NK-92 (cell line): ENCODE results near the gene PDIA5.

Experiments used
- DNase-seq: peaks from one replicate; lab custom pipeline; 2025; ENCODE audit not compliant: unreplicated experiment; lab: John Stamatoyannopoulos, UW

Gene PDIA5

DNA sequence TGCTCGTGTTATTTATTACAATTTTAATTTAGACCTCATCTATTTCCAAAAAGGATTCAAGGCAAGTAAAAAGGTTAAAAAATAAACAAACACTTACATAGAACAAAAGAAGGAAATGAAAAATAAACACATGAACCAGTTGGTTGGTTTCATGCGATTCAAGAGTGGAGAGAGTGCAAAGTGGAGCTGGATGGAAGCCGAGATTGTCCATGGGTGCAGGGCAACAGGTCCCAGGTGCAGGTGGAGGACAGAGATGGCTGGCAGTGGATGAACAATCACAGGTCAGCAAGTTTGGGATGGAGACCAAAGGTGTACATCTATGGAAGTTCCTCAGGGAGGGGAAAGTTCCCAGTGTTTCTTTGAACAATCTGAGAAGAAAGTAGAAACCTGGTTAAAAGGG, 27.6 kb upstream of the PDIA5 start:
- no peak for DNase-seq

DNA sequence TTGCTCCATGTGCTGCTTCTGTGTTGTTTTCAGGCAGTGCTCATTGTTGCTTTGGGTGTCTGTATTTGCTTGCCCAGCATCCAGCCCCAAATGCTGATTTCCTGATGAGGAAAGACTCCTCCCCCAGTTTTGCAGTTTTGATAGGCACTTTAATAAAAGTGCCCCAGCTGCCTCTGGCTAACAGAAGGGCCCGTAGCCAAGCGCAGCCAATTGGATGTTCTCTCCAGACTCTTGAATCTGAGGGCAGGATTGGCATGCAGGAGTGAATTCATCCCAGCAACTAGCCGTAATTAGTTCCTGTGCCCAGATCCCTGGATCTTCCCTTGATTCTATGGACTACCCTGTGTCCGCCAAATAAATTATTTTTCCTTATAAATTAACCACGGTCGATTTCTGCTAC, 24.4 kb upstream of the PDIA5 start:
- no peak for DNase-seq

DNA sequence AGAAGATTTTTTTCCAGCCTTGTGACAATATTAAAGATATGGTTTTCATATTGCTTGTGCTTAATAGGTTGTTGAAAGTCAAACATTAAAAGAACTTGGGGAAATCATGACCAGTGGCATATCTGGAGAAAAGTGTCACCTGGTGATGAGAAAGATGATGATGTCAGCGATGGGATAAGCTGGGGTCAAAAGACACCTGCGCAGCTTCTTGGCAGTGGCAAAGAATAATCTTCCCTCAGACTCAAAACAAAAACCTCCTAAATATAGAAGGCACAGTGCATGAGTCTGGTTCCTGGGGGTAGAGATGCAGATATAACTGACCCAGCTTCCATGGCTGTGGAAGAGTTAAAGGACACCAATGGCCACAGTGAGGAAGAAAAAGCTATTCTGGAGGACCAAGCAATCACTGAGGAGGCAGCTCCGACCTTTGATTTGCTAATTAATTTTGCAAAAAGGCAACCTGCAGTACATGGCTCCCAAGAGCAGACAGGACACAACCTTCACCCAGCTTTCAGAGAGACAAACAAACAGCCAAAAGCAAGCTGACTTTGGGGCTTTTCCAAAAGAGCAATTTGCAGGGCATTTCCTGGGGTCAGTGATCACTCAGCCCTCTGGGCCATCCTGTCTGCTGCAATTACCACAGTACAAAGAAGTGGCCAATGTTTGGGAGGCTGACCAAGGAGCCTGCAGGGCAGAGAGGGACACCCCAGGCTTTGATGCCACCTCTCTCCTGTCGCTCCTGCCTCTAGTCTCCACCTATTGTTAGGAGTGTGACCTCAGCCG, 21.7 kb upstream of the PDIA5 start:
- no peak for DNase-seq

DNA sequence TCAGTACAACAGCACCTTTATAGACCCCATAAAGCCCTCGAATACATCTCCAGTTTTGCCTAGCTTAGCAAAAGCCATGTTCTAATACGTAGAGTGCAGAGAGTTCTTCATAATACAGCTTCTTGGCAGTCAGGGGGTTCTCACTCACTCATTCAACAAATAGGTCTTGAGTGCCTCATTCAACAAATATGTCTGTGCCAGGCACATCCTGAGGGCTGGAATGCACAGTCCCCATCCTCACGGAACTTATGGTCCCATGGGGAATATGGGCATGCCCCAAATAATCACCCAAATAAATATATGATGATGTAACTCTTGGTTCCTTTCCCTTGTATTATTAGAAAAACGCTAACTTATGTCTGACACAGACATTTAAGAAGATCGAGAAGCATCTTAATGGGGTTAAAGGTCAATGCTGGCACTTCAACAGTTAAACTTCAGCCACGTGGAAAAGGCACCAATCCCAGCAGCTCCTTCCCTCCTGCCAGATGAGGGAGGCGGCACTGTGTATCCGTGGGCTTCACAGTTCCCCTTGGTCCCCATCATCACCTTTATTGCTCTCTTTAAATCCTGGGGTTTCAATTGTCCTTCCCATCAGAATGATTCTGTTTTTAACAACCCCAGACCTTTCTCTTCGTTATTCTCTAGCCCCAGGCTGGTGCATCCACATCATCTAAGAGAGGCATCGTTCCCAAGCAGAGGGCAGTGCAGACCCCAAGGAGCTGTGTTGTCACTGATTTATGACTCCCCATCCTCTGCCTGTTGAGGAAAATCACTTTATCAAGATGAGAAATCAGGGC, 20.4 kb upstream of the PDIA5 start:
- no peak for DNase-seq

DNA sequence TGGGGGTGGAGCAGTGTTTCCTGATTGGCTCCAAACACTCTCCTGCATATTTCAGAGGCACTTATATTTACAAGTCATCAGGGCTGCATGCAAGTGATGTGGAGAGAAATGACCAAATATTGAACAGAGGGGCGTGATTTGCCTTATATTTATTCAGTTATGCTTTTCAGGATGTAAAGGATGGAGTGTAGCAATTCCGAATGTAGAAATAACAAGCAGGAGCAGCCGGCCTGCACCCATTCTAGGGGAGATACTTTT, 19.8 kb upstream of the PDIA5 start:
- no peak for DNase-seq

DNA sequence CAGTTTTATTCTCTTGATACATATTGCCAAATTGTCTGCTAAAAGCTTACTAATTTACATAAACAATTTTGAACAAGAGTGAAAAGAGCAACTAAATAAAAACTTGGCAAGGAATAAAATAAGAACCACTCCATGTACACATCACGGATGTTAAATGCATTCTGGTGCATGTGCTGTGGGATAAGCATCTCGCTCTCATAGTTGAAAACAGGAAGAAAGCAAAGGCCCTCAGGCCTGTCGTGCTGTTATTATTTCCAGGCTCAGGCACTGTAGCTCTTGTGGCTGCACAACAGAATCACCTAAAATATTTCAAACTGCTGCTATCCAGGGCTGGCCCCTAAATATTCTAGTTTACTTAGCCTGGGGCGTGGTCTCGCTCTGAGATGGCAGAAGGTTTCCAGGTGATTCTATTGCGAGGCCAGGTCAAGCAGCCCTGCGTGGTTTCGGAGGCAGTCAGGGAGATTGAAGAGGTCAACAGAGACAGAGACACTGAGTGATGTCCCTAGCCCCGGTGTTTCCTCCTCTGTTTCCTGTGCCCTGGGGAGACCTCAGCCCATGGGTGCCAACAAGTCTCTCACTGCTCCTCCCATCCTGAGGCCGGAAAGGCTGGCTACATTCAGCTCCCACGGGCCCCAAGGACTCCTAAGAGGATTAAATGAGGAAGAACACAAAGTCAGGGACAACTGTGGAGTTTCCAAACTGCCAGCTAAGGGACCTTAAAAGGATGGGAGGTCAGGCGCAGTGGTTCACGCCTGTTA, 18.2 kb upstream of the PDIA5 start:
- DNase-seq: no peak

DNA sequence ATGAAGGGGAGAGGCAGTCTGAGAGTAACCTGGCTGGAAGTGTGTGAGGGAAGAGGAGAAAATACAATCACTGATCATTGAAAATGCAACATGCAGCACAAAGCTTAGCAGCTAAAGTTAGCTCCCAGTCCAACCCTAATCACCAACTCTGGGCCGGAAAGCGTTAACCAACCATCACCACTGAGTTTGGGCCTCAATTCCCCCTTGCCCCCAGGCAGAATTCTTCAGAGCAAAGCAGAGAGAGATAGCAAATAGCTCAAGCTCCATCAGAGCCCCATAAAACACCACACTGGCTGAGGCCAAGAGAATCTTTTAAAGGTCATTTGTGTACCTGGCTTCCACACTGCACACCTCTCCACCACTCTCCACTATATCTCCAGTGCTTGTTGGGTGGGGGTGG, 16.2 kb upstream of the PDIA5 start:
- DNase-seq: no peak

DNA sequence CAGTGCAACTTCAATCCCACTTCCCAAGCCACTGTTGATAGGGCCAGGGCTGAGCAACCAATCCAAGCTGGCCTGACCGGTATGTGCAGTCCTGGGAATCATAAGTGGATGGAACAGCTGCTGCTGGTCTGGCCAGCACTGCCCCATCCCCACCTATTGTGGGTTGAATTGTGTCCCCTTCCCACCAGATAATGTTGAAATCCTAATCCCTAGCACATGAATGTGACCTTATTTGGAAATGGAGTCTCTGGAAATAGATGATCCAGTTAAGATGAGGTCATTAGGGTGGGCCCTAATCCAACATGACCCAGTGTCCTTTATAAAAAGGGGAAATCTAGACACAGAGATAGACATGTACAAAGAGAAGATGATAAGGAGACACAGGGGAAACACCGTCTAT, 13.7 kb upstream of the PDIA5 start:
- no peak for DNase-seq

DNA sequence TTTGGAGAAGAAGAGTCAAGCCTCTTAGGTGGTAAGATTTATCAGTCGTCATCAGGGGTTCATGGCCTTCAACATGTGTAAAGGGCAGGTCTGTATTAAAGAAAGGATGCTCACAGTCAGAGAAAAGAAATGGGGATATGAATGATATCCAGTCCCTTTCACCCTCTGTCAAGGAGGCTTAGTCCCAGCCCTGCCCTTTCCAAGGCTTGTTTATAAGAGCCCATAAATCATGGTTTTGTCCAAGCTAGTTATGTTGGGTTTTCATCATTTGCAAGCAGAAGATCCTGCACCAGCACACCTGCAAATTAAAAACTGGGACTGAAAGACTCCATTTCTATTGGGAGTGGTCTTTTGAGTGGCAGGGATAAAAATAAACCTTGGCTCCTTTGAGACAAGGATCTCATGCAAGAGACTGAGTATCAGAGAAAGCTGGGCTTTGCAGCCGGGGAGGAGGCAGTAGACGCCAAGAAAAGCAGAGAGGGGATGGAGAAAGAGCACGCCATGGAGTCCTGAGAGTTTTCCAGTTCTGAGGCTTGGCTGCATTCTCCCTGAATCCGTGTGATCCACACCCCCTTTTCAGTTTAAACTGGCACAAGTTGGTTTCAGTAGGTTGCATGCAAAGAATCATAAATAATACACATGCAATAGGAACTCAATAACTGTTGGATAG, 12.6 kb upstream of the PDIA5 start:
- no peak for DNase-seq

DNA sequence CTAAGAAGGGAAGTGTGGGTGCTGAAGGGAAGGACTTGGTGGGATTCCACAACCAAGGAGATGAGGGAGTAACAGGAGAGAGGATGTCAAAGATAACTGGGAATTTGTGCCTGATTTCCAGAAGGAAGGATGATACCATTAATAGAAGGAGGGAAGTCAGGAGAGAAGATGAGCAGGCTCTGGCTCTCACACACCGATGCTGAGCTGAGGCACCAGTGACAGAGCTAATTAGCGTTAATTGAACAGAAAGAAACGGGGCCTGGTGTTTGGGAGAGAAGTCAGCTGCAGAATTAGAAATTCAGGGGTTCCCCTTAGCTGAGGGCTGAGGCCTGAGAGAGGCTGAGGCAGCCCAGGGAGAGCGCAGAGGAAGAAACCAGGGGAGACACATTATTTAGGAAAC, 11.9 kb upstream of the PDIA5 start:
- no peak for DNase-seq

DNA sequence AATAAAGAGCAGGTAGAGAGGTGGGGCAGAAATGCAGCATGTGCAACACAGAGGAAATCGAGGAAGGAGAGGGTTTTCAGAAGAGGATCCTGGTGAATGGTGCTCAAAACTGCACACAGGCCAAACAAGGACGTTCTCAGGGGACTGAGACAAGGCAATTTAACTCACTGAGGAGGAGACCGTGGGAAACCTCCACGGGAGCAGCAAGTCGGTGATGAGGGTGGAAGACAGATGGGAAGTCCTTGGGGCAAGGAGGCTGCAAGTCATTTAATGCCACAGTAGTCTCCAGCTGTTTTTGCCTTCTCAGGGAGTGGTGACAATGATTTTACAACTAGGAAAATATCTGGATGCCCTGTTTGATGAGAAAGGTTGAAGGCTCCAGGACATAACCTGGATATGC, 11.5 kb upstream of the PDIA5 start:
- no peak for DNase-seq

DNA sequence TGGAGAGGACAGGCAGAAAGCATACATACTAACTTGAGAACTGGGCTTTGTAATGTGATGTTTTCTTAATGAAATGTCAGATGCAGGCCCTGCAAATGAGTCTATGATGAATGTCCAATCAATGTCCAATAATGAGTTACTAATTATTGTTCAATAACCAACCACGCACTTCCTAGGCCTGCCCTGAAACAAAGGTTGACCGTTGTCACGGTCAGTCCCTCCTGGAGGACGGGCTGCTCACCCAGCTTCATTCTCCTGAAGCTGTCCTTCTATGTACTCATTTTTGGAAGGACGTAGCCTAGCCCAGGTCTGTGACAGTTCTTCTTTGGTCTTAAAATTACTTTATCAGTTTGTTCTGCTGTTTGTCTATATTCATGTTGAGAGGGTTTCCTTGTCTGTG, 8.3 kb upstream of the PDIA5 start:
- DNase-seq: no peak

DNA sequence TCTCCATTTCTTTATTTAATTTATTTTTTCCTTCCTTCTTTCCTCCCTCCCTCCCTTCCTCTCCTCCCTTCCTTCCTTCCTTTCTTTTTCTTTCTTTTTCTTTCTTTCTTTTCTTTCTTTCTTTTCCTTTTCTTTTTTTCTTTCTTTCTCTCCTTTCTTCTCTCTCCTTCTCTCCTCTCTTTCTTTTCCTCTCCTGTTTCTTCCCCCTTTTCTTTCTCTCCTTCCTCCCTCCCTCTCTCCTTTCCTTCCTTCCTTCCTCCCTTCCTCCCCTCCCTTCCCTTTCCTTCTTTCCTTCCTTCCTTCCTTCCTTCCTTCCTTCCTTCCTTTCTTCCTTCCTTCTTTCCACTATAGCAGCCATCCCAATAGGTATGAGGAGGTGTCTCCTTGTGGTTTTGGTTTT, 6.8 kb upstream of the PDIA5 start:
- DNase-seq: no peak

DNA sequence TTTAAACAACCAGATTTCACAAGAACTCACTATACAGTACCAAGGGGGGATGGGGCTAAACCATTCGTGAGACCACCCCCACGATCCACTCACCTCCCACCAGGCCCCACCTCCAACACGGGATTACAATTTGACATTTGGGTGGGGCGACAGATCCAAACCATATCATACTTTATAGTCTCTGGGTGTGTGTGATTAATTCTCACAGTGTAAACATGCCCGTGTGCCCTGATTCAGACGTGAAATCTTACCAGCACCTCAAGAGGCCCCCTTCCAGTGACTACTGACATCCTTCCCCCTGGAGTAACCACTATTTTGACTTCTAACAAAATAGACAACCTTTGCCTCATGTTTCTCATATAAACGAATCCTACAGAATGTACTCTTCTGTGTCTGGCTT, 5.0 kb upstream of the PDIA5 start:
- no peak for DNase-seq

DNA sequence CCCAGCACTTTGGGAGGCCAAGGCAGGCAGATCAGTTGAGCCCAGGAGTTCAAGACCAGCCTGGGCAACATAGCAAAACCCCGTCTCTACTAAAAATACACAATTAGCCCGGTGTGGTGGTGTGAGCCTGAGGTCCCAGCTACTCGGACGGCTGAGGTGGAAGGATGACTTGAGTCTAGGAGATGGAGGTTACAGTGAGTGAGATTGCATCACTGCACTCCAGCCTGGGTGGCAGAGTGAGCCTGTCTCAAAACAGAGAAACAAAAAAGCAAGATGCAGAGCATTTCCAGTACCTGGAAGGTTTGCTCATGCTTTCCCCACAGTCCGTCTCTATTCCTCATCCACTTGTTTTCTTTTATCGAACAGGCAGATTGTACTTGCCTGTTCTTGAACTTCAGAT, 3.8 kb upstream of the PDIA5 start:
- no peak for DNase-seq

DNA sequence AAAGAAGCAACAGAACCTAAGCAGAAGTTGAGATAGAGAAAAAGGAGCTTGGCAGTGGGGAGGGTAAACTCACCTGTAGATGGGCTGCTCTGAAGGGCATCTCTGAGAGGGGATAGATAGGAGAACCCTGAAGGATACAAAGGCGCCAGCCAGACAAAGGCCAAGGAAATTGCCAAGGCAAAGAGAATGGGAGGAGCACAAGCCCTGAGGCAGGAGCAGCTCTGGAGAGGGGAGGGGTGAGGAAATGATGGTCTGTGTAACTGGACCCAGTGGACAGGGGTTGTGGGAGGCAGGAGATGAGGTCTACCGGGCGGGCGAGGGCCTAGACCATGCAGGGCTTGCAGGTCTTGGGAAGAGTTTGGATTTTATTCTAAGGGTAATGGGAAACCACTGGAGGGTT, 2.3 kb upstream of the PDIA5 start:
- no peak for DNase-seq

DNA sequence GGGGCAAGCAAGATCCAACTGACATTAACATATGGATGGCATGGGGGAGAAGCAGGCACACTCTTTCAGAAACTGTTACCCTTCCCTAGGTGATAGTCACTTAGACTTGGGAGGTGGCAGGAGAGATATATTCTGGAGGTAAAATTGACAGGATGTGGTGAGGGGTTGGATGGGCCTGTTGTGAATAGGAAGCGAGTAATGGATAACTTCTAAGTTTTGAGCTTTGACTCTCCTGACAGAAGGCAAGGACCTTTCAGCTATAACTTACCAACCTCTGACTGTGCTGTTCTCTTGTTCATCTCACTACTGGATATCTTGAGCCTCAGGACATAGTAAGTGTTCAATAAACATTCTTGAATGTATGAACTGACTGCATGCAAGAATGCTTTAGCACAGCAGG, 1.9 kb upstream of the PDIA5 start:
- DNase-seq: no peak

DNA sequence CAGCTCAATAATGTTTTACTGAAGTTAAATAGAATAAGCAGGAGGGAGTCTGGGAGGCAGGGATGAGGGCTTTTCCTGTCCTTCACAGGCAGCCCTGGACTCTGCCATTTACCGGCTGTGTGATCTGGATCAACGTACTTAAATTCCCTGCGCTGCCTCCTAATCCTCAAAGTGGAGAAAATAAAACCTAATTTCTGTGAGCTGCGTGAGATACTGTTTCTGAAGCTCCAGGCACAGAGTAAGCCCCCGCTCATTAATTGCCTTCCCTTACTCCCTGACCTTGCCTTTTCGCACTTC, 278 bp upstream of the PDIA5 start:
- no peak for DNase-seq

DNA sequence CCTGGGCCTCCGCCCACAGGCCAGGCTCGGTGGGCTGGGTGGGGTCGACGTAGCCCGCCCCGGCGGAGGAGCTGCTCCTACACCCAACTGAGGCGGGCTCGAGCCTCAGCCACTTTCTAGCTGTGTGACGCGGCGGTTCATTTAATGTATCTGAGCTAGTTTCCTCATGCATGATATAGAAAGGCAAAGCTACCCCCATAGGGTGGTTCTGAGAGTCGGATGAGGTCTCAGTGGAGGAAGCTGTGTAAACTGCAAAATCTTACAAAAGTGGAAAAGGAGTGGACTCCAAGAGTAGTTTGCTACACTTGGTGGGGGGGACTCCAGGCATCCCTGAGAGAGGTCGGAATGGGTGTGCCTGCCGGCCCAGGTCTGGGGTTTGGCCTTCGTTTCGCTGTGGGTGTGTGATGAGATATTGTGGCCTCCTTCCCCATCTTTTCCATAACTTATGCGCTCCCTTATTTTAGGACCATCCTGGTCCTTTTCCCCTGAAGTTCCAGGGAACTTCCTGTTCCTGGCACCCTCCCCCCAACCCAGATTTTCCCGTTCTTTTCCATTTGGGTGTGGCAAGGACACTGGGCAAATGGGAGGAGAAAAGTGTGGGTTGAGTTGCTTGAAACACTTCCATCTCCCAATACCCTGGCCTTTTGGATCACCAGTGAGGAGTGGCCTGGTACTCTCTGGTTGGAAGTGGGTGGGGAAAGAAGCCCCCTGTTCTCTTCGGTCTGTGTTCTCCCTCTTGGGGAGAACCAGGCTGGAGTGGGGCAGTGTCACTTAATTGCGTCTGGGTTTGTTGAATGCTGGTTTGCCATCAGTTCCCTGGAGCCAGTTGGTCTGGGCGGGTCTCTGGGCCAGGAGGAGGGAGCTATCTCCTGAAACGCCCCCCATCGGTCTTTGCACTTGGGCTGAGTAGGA, 1.1 kb downstream of the PDIA5 start:
- DNase-seq: no peak

DNA sequence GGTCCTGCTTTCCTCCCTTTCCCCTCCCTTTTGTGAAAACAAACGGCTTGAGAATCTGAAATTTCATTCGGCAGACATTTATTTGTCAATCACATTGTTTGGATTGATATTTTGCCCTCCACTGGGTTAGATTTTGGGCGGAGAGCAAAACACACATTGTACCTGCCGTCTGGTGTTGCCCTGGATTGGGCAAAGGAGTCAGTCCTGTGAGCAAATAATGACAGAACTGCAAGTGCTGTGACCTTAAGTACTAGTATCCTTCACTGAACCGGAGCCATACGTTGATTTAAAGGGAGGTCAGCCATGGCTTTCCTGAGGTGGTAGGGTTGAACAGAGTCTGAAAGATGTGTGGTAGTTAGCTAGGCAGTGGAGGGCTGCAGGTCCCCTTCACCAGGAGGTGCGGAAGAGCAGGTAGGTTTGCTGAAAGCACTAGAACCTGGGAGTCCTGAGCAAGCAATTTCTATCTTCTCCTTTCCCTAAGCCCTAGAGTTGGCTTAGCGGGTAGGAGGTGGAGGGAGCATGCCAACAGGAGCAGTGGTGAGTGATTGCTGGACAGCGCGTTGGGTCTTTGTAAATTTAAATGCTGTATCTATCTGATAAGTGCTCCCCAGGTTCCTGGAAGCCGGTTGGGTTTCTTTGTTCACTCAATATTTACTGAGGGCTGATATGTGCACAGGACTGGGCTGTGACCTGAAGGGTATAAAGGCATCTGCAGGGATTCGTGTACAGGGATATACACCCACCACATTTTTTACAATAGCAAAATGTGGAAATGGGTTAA, 2.0 kb downstream of the PDIA5 start:
- no peak for DNase-seq
